NCI-H345 treated with DMSO at 0.1 percent for 48 hours (cell line): ENCODE measurements around the gene ZNG1A.
"Not testable (repeated sequence)": the region's sequence is repeated elsewhere in the genome, so short reads cannot be mapped to it uniquely, and the experiment has no call there.

Source experiments
- DNase-seq: peaks from one replicate; lab custom pipeline; 2025; ENCODE audit not compliant: unreplicated experiment; lab: John Stamatoyannopoulos, UW

Gene ZNG1A

DNA sequence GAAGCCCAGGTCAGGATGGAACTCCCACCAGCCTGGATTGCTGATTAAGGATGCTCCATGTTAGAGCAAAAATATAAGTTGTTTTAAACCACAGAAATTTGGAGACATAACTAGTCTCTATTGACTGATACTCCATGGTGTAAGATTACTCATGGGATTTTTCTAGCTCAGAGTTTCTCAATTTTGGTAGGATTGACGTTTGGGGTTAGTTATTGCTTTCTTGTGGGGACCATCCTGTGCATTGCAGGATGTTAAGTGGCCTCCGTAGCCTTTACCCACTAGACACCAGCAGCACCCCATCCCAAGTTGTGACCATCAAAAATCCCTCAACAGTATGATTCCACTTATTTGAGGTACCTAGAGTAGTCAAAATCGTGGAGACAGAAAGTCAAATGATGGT lies 80.1 kb downstream of the ZNG1A start:
- not testable (repeated sequence) for DNase-seq

DNA sequence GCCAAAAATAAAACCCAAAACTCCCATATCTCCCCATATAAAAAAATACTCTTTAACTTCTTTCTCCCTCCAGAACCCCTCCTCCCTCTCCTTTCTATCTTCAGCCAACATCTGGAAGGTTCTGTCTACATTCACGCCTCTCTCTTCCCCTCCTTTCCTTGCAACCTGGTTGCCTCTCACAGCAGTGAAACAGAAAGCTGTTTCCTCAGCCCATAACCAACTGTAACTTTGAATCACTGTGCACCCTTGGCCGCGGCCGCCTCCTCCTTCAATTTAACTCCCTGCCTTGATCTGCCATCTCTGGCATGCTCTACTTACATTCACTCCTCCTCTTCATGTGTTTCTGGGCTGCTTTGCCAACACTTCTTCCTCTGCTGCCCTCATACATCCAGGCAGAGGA lies 83.9 kb downstream of the ZNG1A start:
- DNase-seq, result not testable (repeated sequence)

DNA sequence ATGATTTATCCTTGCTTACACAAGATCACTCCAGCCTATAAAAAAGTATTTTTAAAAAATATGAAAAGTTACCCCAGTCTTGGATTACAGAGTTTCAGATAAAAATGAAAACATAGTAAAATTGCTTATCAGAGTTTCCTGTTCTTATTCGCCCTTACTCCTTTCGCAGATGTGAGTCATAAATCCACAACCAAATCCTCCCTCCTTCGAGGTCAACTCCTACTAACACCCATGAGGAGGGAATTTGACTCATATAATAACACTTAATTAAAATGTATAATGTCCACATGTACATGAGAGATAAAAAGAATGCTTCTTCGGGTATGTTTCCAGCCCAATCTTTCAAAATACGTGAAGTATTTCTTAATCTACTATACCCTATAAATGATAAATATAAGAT lies 84.5 kb downstream of the ZNG1A start:
- not testable (repeated sequence) for DNase-seq

DNA sequence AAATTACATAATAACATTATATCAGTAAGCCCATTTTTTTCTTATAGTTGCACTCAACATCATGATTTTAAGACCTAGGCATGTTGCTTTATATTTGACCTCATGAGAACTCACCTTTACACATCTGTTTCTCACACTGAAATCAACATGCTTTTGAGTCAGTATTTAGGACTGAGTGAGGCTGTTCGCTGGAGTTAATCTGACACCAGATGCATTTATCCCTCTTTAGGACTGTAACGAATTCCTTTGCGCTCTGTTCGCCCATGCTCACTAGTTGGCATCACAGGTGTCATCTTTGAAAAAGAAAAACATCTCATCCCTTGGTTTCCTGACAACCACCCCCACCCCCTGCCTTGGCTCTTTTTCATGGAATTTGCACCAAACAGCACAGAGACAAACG lies 84.9 kb downstream of the ZNG1A start:
- not testable (repeated sequence) for DNase-seq

DNA sequence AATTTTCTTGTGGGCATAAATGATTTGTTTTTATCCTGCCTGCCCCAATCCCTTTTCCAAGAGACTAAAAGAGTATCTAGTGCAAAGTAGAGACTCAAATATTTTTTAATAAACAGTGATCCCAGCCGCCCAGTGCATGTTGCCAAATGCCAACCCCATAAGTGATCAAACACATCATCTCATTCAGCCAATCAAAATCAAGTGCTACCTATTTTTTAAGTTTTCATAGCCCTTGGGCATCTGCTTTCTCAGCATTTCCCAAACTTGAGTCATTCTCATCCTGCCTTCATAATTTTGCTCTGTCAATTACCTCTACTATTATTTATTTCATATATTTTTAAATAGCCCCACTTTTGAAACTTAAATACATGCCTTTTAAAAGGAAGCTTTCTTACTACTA lies 88.0 kb downstream of the ZNG1A start:
- not testable (repeated sequence) for DNase-seq

DNA sequence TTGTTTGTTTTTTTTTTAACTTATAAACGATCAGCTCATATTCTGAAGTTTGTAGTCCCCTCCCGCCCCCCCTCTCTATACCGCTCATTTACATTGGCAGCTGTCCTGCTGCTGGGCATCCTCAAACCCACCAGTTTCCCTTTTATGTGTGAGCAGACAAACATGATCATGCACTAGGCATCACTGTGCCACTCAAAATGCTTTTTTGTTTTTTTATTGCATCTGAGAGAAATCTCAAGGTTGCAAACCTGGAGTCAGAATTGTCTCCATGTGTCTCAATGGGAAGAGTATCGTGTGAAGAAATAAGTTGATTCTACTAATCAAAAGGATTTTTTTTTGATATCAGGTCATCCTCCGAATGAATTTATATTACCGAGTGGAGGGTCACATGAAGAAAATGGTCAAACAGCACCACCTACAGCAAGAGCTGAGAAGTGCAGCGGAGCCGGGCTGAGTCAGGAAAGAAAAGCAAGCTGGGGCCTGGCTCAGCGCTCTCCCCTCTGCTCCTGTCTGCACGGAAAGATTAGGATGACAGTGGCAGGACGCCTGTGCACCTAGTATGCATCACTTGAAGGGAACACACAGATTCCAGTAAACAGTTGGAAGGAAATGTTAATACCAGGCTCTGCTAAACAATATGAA lies 90.3 kb downstream of the ZNG1A start:
- DNase-seq, result not testable (repeated sequence)

DNA sequence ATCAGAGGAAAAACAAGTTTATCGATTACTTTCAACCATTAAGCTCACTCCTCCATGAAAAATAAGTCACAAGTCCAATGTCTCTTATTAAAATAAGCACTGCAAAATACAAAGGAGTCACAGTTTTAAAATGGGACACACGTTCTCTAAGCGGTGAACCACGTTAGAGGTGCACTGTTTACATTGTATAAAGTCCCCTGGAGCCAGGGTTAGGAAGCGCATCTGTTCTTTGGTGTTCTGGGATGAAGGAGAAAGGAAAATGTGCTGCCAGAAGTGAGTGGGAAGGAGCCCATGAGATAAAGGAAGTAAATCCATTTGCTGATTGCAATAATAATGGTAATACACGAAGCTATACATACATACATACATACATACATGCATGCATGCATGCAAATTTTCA lies 91.0 kb downstream of the ZNG1A start:
- not testable (repeated sequence) for DNase-seq

DNA sequence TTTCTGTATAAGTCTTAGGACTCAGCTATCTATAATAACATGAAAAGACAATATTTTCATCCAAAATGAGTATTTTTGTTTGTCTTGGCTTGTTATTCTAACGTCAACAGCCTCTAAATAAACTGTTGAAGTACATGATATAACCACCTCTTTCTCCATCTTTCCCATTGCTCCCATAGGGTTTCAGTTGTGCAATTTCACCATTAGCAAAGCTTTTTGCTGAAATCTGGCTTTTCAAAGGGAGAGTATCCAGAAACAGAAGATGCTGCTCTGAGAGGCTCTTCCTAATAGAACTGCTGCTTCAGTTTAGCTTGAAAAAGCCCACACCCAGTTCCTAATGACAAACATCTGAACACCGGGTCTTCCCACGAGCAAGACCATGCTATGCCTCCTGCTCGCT lies 91.8 kb downstream of the ZNG1A start:
- DNase-seq, result not testable (repeated sequence)

DNA sequence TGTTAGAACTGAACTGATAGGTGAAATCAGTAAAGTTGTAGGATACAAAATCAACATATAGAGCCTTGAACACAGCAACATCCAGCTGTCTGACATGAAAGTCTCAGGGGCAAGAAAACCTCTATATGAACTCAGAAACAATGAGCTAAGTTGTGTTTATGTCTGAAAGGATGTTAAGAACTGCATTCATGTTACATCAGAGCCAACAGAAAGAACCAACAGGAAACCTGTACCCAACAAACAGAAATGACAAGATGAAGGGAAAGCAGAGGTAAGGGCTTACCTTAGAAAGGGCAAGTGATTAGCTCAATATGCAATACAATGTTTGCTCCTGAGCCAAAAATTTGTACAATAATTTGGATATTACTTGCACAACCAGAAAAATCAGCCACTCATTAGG lies 92.2 kb downstream of the ZNG1A start:
- DNase-seq, result not testable (repeated sequence)

DNA sequence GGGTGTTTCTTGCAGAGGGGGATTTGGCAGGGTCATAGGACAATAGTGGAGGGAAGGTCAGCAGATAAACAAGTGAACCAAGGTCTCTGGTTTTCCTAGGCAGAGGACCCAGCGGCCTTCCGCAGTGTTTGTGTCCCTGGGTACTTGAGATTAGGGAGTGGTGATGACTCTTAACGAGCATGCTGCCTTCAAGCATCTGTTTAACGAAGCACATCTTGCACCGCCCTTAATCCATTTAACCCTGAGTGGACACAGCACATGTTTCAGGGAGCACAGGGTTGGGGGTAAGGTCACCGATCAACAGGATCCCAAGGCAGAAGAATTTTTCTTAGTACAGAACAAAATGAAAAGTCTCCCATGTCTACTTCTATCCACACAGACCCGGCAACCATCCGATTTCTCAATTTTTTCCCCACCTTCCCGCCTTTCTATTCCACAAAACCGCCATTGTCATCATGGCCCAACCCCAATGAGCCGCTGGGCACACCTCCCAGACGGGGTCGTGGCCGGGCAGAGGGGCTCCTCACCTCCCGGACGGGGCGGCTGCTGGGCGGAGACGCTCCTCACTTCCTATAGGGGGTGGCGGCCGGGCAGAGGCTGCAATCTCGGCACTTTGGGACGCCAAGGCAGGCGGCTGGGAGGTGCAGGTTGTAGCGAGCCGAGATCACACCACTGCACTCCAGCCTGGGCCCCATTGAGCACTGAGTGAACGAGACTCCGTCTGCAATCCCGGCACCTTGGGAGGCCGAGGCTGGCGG lies 95.7 kb downstream of the ZNG1A start:
- not testable (repeated sequence) for DNase-seq

DNA sequence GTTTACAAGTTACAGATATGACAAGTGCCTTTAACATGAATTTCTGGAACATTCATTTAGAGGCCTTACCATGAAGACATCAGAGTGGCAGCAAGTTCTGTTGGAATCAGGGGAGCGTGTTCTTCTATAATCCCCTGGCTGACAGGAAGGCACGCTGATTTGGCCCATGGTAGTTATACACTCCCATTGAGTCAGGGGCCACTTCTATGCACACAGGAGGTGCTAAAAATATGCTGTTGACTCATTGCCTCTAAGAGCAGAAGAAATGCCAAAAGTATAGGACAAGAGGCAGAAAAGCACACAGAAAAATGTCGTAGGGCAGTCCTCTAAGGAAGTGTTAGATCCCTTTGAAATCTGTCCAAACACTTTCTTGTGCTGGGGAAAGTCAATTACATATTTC lies 100.5 kb downstream of the ZNG1A start:
- DNase-seq, result not testable (repeated sequence)

DNA sequence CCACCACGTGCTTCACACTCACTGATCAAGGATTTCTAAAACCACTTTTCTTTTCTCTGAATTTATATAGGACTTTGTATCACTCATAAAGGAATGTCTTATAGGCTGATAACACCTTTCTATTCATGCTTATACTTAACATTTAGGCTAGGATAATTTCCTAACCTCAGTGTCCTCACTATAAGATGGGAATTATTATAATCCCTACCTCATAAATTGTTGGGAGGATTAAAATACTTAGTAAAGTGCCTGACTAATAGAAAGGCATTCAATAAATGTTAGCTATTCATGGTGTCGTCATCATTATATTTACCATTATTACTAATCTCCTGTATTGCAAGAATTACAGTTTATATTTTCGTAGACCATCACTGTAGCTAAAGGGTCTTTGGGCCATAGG lies 102.5 kb downstream of the ZNG1A start:
- DNase-seq, result not testable (repeated sequence)

DNA sequence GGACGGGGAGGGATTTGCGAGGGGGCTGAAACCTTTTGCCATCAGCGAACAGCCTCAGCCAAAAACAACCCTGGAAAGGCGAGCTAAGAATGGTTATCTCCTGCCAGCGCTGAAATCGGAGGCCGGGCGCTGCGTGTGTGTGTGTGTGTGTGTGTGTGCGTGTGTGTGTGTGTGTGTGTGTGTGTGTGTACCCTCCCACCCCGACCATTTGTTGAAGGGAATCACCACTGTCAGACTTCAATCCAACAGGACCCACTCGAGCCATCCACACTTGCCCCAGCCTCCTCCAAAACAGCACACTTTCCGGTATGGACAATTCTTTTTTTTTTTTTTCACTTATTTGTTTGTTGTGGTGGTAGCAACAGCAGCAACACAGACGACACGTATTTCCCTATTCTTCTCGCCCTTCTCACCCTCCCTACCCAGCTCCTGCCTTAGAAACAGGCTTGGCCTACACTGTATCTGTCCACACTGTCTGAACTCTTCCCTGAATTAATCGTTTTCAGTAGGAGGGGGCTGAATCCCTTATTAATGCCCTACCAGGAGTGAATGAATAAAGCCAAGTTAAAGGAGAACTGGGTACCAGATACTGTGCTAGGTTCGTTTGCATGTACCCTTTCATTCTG lies 104.8 kb downstream of the ZNG1A start:
- DNase-seq, result not testable (repeated sequence)

DNA sequence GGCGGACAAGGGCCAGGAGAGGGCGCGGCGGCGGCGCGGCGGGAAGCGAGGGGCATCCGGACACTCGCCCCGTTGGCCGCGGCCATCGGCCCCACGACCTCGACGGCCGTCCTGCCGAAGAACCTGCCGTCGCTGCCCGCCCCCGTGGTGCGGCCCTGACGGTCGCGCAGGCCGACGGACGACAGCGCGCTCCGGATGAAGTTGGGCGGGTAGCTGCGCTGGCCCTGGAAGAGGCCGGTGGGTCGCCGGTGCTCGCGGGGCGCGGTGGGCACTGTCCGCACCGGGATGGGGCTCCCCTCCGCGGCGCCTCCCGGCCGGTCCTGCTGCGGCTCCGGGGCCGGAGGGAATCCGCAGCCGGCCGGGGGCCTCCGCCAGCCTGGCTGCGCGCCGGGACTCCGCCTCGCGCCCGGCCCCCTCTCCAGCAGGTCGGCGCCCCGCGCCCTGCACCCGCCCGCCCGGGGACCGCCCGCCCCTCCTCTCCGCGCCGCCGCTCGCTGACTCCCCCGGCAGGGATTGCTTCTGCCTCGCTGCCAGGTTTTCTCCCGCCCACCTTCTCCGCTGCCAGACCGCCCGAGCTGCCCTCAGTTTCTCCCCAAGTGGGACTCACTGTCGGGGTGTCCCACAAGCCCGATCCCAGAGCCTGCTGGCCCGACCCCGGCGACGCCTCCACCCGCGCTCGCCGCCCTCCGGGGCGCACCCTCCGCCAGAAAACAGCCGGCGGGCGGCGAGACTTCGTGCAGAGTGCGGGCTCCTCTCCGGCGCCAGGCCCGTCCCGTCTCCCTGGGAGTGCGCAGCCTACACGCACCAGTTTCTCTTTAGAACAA lies 105.6 kb downstream of the ZNG1A start:
- DNase-seq, result not testable (repeated sequence)
